Measurements from ENCODE around the gene AP5Z1.

DNA sequence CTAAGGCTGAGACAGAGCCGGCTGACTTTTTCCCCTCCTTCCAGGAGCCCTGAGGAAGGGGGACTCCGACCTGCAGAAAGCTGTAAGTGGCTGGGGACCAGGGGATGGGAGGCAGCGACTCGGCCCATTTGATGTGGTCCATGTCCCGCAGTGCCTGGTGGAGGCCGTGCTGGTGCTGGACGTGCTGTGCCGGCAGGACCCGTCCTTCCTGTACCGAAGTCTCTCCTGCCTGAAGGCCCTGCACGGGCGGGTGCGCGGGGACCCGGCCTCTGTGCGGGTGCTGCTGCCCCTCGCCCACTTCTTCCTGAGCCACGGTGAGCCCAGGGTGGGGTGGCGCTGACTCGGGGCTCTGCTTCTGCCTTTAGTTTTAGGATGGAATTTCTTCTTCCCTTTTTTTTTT lies 9.9 kb downstream of the AP5Z1 start:
- no peak for TF ChIP-seq EZH2 (IDR thresholded peaks at IDR 0.05; ENCODE audit: low read length, missing control alignments)
- TF ChIP-seq, protein P1, sequence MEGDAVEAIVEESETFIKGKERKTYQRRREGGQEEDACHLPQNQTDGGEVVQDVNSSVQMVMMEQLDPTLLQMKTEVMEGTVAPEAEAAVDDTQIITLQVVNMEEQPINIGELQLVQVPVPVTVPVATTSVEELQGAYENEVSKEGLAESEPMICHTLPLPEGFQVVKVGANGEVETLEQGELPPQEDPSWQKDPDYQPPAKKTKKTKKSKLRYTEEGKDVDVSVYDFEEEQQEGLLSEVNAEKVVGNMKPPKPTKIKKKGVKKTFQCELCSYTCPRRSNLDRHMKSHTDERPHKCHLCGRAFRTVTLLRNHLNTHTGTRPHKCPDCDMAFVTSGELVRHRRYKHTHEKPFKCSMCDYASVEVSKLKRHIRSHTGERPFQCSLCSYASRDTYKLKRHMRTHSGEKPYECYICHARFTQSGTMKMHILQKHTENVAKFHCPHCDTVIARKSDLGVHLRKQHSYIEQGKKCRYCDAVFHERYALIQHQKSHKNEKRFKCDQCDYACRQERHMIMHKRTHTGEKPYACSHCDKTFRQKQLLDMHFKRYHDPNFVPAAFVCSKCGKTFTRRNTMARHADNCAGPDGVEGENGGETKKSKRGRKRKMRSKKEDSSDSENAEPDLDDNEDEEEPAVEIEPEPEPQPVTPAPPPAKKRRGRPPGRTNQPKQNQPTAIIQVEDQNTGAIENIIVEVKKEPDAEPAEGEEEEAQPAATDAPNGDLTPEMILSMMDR (conservative IDR thresholded peaks at IDR 0.05 in 1 of 2, IDR thresholded peaks at IDR 0.05 in 1 of 2; ENCODE audit: low read depth in 1 of 2, low read length in 2 of 2): no peak
